Neuron (in vitro differentiated cells): Measurements from ENCODE around the gene PLEKHA1.

ENCODE experiments used
- H2AFZ ChIP-seq: one replicate; pipeline ENCODE4 v1.6.1; 2013; ENCODE audit warnings: low read depth, mild to moderate bottlenecking, inconsistent platforms, low read length, moderate library complexity
- H3K27me3 ChIP-seq: one replicate; pipeline ENCODE4 v1.6.1; 2013; ENCODE audit warnings: low read length; ENCODE audit not compliant: insufficient read depth
- H3K36me3 ChIP-seq: one replicate; pipeline ENCODE4 v1.6.1; 2013; ENCODE audit warnings: low read length; ENCODE audit not compliant: insufficient read depth
- H3K4me1 ChIP-seq: one replicate; pipeline ENCODE4 v1.6.1; 2013; ENCODE audit warnings: low read length; ENCODE audit not compliant: insufficient read depth
- H3K4me3 ChIP-seq: 2 replicates; pipeline ENCODE4 v1.5.1; 2013; ENCODE audit warnings: mild to moderate bottlenecking, low read length, moderate library complexity
- H3K9me3 ChIP-seq: one replicate; pipeline ENCODE4 v1.6.1; 2013; ENCODE audit warnings: low read length

PLEKHA1 gene

DNA sequence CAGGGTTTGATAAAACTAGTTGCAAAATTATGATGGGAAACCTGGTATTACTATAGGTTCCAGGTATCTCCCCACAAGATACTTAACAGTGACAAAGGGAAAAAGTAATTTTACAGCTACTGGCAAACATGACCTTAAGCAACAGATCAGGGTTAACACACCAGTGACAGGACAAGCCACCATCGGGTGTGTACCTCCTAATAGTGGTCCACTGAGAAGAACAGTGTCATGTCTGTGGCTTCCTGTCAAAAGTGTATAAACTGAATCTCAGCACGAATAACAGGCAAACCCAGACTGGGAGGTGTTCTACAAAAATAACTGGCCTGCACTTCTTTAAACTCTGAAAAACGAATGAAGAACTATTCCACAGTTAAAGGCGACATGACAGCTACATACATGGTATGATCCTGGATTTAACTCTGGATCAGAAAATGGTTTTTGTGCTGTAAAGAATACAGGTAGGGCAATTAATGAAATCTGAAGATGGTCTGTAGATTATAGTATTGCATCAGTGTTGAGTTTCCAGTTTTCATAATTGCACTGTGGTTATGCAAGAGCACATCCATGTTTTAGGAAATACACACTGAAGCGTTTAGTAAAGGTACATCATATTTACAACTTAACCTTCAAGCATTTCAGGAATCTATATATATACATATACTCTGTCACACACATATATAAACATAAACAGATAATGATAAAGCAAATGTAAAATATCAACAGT lies 47.9 kb downstream of the PLEKHA1 start:
- H3K9me3 ChIP-seq, result no peaks in the 10 kb centered on the region

DNA sequence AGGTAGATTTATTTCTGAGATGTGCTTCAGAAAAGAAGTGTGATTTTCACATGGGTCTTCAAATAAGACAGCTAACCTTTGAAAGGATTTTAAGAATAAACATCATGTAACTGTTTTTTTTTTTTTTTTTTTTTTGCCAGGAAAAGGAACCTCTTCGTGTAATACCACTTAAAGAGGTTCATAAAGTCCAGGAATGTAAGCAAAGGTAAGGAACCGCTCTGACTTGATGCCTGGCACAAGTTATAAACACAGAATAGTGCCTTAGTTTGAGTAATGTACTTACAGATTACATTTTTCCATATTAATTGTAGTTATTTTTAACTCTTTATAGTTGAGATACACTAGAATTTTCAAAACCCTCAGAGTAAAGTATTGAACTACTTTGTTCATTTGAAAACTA lies 49.6 kb downstream of the PLEKHA1 start:
- Histone ChIP-seq H3K4me3 (no peak overlapping the region), H3K36me3 (peaks cover 2% of the 10 kb centered on the region), H3K9me3 (no peaks in the 10 kb centered on the region), H2AFZ (no peak overlapping the region), H3K4me1 (peaks cover 6% of the 10 kb centered on the region), H3K27me3 (no peaks in the 10 kb centered on the region)

More for the DNA sequence above, 47.9 kb downstream of the PLEKHA1 start:
- Histone ChIP-seq H3K27me3 (no peaks in the 10 kb centered on the region), H3K4me1 (peaks cover 13% of the 10 kb centered on the region), H3K36me3 (peaks cover 2% of the 10 kb centered on the region), H3K4me3 (no peak overlapping the region), H2AFZ (no peak overlapping the region)

DNA sequence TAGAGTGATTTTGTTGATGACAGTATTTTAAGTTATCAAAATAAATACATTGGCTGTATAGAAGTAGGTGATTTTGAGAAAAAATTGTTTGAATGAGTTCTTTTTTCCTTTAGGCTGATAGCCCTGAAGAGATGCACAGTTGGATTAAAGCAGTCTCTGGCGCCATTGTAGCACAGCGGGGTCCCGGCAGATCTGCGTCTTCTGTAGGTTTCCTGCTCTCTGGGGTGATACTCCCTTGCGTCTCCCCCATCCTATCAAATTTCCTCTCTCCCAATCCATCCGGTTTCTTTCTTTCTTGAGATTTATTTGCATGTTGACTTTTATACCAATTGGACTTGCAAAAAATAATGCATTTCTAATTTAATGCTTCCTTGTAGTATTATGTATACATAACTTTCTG lies 52.3 kb downstream of the PLEKHA1 start:
- peaks cover 5% of the 10 kb centered on the region for H3K36me3 ChIP-seq
- H2AFZ ChIP-seq, result no peak overlapping the region
- H3K27me3 ChIP-seq, result no peaks in the 10 kb centered on the region
- no peaks in the 10 kb centered on the region for H3K9me3 ChIP-seq
- no peaks in the 10 kb centered on the region for H3K4me1 ChIP-seq
- H3K4me3 ChIP-seq, result no peak overlapping the region

DNA sequence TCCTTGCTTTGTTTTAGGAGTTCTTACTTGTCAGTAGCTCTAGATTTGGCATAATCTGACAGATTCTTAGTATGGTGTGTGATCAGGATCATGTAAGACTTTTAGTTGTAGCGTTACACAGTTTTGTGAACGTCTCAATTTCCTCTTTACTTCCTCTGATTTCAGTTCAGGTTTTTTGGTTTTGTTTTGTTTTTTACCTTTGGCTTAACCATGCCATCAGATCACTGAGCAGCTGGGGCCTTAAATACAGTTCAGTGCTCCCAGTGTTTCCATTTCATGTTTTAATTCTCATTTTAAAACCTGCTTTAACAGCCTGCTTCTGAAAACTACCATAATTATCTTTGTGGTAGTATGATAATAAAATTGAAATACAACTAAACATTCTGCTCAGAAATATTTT lies 52.8 kb downstream of the PLEKHA1 start:
- Histone ChIP-seq H3K4me1 (no peaks in the 10 kb centered on the region), H3K27me3 (no peaks in the 10 kb centered on the region), H2AFZ (no peak overlapping the region), H3K4me3 (no peak overlapping the region), H3K36me3 (peaks cover 5% of the 10 kb centered on the region), H3K9me3 (no peaks in the 10 kb centered on the region)

DNA sequence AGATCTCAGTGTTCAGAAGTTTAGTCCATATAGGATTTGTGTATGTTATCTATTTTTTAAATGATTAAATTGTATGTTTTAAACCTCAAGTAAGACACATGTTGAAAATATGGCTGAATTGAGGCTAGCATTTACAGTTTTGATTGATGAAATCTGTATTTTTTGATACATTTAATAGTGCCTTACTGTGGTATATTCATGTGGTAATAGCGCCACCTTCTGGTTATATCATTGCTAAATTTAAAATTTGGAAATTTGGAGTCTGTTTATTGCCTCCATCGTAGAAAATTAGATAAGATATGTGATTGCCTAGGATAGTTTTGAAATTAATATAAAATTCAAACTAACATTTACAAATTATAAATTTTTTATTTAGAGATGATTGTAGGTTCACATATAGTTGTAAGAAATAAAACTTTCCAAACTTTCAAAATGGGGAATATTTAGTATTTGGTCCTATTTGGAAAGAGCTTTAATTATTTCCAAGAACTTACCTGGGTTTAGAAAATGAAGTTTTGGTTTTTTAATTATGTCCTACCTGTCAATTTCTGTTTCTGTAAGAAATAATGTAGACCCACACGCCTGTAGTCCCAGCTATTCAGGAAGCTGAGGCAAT lies 60.8 kb downstream of the PLEKHA1 start:
- Histone ChIP-seq H2AFZ (no peak overlapping the region), H3K4me1 (no peaks in the 10 kb centered on the region), H3K27me3 (no peaks in the 10 kb centered on the region), H3K4me3 (no peak overlapping the region), H3K9me3 (no peaks in the 10 kb centered on the region), H3K36me3 (no peaks in the 10 kb centered on the region)

DNA sequence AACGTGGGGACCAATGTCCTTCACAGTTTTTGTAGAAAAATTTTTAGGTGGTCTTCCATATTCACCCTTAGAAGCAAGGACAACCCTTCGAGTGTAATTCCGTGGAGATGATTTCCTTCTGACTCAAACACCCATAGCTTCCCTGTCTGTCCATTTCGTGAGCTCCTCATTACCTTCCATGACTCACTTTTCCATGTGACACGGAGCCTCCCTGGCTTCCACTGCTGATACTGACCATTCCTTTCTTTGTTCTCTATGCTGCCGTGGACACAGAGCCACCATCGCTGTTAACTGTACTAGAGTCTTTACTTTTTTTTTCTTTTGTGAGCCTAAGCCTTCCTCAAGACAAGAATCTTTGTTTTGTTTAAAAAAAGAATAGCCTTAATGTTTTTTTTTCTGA lies 67.5 kb downstream of the PLEKHA1 start:
- no peaks in the 10 kb centered on the region for H3K27me3 ChIP-seq
- peaks cover 4% of the 10 kb centered on the region for H3K9me3 ChIP-seq
- peaks cover 11% of the 10 kb centered on the region for H3K4me1 ChIP-seq
- H2AFZ ChIP-seq, result peak overlapping the region; percentile 18
- no peaks in the 10 kb centered on the region for H3K36me3 ChIP-seq
- H3K4me3 ChIP-seq, result no peak overlapping the region

DNA sequence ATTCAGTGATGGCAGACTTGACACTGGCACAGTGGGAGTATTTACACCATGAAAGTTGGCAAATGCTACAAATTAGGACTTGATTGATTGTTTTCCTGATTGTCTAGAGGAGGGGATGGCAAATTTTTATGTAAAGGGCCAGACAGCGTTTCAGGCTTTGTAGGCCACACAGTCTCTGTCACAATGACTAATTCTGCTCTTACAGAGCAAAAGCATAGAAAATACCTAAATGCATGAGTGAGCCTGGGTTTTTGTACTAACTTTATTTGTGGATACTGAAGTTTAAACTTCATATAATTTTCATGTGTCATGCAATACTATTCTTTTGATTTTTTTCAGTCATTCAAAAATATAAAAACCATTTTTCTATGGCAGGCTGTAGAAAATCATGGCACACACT lies 71.0 kb downstream of the PLEKHA1 start:
- H2AFZ ChIP-seq, result no peak overlapping the region
- H3K4me3 ChIP-seq, result no peak overlapping the region
- no peaks in the 10 kb centered on the region for H3K36me3 ChIP-seq
- no peaks in the 10 kb centered on the region for H3K27me3 ChIP-seq
- H3K4me1 ChIP-seq, result peaks cover 13% of the 10 kb centered on the region
- H3K9me3 ChIP-seq, result peaks cover 4% of the 10 kb centered on the region

DNA sequence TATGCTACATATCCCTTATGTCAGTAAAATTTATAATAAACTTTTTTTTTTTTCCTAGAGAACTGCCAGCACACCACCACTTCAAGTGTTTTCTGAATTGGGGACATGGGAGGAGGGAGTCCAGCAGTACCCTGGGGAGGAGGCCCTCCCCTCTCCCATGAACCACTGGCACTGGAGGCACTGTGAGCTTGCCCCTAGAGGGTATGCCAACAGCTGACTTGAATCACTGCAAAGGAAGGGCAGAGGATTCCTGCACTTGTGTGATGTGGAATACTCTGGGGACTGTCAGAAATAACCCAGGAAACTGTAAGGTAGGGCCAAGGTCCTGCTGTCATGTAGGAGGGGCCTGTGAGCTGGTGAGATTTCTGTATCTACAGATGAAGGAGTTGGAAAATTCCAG lies 71.4 kb downstream of the PLEKHA1 start:
- Histone ChIP-seq H3K4me3 (no peak overlapping the region), H3K36me3 (no peaks in the 10 kb centered on the region), H2AFZ (no peak overlapping the region), H3K4me1 (peaks cover 13% of the 10 kb centered on the region), H3K27me3 (no peaks in the 10 kb centered on the region), H3K9me3 (peaks cover 3% of the 10 kb centered on the region)

DNA sequence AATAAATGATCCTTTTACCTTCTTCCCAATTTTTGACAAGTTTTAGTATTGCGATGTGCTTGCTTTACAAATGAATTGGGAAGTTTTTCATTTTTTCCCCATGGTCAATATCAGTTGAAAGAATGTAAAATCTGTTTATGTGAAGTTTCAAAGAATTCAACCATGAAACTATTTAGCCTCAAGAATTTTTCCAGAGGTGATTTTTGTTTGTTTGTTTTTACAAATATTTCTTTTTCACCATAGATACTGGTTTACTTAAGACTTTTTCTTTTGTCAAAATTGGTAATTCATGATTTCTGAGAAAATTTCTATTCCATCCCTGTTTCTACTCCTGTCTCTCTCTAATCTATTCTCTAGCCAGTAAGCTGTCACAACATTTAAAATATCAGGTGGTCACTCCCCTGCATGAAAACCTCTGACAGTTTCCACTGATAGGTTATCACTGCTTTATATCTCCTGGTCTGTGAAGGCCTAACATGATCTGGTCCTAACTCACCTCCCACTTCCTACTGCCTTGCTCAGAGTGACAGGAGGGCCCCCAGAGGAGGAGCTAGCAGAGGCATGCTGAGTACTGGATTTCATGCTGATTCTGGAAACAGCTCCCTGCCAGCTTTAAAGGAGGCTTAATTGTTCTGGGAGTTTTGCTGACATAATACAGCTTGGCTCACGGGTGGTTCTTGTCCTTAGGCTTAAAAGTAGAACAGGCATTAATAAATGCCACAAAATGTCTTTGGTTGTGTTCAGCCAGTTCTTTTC lies 72.3 kb downstream of the PLEKHA1 start:
- no peaks in the 10 kb centered on the region for H3K27me3 ChIP-seq
- peaks cover 9% of the 10 kb centered on the region for H3K4me1 ChIP-seq
- no peak overlapping the region for H2AFZ ChIP-seq
- no peaks in the 10 kb centered on the region for H3K36me3 ChIP-seq
- no peaks in the 10 kb centered on the region for H3K9me3 ChIP-seq
- H3K4me3 ChIP-seq, result no peak overlapping the region

DNA sequence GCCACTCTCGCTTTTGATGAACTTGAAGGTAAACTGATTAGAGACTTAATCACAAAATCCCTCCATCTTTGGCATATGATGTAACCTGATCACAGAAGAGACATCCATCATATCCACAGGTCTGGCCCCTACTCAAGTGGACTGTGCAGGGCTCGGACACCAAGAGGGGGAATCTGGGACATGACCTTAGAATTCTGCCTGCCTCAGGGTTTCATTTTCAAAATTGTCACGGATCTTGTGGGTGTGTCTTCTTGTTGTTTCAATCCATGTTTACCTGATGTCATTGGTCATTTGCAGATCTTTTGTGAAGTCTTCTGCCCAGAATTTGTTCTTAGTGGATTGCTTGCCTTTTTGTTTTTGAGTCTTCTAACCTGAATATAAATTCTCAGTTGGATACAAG lies 74.1 kb downstream of the PLEKHA1 start:
- H3K4me3 ChIP-seq, result no peak overlapping the region
- no peaks in the 10 kb centered on the region for H3K36me3 ChIP-seq
- no peaks in the 10 kb centered on the region for H3K9me3 ChIP-seq
- no peaks in the 10 kb centered on the region for H3K27me3 ChIP-seq
- H2AFZ ChIP-seq, result no peak overlapping the region
- H3K4me1 ChIP-seq, result peaks cover 2% of the 10 kb centered on the region

DNA sequence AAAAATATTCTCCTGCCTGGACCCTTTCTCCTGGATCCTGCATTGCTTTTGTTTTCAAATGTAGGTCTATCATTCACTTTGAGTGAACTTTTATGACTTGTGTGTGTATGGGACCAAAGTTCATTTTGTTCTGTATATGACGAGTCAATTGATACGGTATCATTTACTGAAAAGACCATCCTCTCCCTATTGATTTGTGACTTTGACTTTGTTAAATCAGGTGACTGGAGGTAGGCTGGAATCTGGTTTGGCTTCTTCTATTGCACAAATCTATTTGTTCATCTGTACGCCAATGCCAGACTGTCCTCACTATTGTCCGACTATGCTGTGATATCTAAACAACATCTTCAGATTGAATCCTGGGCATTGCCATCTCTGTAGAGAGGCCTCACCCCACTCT lies 74.6 kb downstream of the PLEKHA1 start:
- Histone ChIP-seq H3K4me3 (no peak overlapping the region), H3K27me3 (no peaks in the 10 kb centered on the region), H2AFZ (no peak overlapping the region), H3K4me1 (peaks cover 2% of the 10 kb centered on the region), H3K9me3 (no peaks in the 10 kb centered on the region), H3K36me3 (no peaks in the 10 kb centered on the region)

DNA sequence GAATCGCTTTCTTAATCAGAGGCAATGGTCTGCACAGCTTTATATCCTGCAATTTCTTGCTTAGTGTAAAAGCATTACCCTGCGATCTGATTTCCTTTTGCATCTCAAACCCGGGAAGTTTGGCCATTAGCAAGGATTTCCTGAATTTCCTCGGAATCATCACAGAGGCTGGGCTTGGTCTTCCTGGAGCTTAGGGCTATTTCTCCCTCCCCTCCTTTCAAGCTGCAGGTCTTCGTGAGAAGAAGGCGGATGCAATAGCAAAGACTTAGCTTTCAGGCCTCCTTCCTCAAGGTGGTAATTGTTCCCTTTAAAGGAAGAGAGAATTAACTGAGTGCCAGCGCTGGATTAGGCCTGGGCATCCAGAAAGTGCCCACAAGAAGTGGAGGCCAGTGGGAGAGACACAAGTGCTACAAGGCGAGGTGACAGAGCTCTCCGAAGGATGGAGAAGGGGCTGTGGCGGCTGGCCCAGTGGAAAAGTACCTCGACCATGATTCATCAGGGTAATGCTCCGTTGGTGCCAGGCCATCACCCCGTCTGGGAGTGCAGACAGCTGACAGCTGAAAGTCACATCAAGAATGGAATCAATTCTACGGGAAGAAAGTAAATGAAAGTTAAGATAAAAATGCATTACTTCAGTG lies 76.0 kb downstream of the PLEKHA1 start:
- Histone ChIP-seq H3K27me3 (no peaks in the 10 kb centered on the region), H3K4me1 (peaks cover 7% of the 10 kb centered on the region), H3K4me3 (no peak overlapping the region), H3K9me3 (no peaks in the 10 kb centered on the region), H3K36me3 (no peaks in the 10 kb centered on the region), H2AFZ (no peak overlapping the region)

DNA sequence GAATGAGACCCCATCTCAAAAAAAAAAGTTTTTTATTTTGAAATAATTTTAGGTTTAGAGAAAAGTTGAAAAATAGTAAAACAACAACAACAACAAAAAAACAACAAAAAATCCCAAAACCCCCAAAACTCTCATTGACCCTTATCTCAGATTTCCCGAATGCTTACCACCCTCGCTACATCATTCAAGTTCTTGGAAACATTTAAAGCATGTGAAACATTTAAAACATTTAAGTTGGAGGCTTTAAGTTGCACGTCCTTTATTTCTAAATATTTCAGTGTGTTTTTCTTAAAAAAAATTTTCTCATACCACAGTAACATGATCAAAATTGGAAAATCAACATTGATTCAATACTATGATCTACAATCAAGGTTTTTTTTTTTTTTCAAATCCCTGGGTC lies 79.6 kb downstream of the PLEKHA1 start:
- no peaks in the 10 kb centered on the region for H3K36me3 ChIP-seq
- peaks cover 16% of the 10 kb centered on the region for H3K4me1 ChIP-seq
- no peaks in the 10 kb centered on the region for H3K9me3 ChIP-seq
- H3K4me3 ChIP-seq, result no peak overlapping the region
- H3K27me3 ChIP-seq, result no peaks in the 10 kb centered on the region
- no peak overlapping the region for H2AFZ ChIP-seq
